Lower leg skin (tissue), 3 donors: ENCODE data around the gene LRBA.

Experiments used
- POLR2A ChIP-seq, 2 donors: fragments of 450-650 bp; IDR thresholded peaks; one replicate each; pipeline ENCODE4 v1.6.1; 2016 to 2017; ENCODE audit warnings: antibody characterized with exemption in 2 of 2, mild to moderate bottlenecking in 1 of 2, moderate library complexity in 1 of 2
- TF ChIP-seq, protein P1 (sequence below), 3 donors: fragments of 450-650 bp; IDR thresholded peaks; one replicate each; pipeline ENCODE4 v1.5.1; 2016; ENCODE audit warnings: antibody characterized with exemption in 3 of 3, mild to moderate bottlenecking in 3 of 3, moderate library complexity in 2 of 3

- TF ChIP-seq, protein P1, sequence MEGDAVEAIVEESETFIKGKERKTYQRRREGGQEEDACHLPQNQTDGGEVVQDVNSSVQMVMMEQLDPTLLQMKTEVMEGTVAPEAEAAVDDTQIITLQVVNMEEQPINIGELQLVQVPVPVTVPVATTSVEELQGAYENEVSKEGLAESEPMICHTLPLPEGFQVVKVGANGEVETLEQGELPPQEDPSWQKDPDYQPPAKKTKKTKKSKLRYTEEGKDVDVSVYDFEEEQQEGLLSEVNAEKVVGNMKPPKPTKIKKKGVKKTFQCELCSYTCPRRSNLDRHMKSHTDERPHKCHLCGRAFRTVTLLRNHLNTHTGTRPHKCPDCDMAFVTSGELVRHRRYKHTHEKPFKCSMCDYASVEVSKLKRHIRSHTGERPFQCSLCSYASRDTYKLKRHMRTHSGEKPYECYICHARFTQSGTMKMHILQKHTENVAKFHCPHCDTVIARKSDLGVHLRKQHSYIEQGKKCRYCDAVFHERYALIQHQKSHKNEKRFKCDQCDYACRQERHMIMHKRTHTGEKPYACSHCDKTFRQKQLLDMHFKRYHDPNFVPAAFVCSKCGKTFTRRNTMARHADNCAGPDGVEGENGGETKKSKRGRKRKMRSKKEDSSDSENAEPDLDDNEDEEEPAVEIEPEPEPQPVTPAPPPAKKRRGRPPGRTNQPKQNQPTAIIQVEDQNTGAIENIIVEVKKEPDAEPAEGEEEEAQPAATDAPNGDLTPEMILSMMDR (IDR thresholded peaks at IDR 0.05): no peak
- no peak for TF ChIP-seq POLR2A (IDR thresholded peaks at IDR 0.05)
These were observed 672.1 kb downstream of the LRBA start for GRCh38 chr4:150342945-150343344.
